GM12878 (cell line): Measurements from ENCODE around the gene FAM241A. TPM values are rescaled to one million over a fixed set of nuclear protein-coding genes. Genes with fewer than 3 reads are reported as not detected.

ENCODE experiments used
- ATAC-seq: fragments of 200-7000 bp; cut with Tn5 transposase; 3 replicates; pipeline ENCODE4 v1.9.1; 2020; ENCODE audit warnings: mild to moderate bottlenecking, moderate library complexity
- BruUV-seq: library from RNA; stranded (reverse); fragments of 400-500 nt; replicated peaks from 2 replicates; lab custom pipeline; 2021; lab: Mats Ljungman, UMichigan
- CTCF ChIA-PET: fragments of 300-600 bp; sonication (Branson Sonifier 250); formaldehyde crosslinking; extraction: SDS; loops from one replicate; lab custom pipeline; 2021; ENCODE audit warnings: inconsistent platforms; lab: Yijun Ruan, JAX
- POLR2A ChIA-PET: fragments of 350-600 bp; formaldehyde crosslinking; extraction: SDS; loops from one replicate; lab custom pipeline; 2021; ENCODE audit warnings: inconsistent platforms; lab: Charles Lee
- RAD21 ChIA-PET: fragments of 300-600 bp; sonication (Branson Sonifier 250); formaldehyde crosslinking; loops from one replicate; lab custom pipeline; 2023; ENCODE audit warnings: antibody characterized with exemption; ENCODE audit not compliant: unreplicated experiment; lab: Charles Lee
- SMC1A ChIA-PET: fragments of 300-600 bp; sonication (Branson Sonifier 250); formaldehyde crosslinking; loops from one replicate; lab custom pipeline; 2023; ENCODE audit not compliant: unreplicated experiment, uncharacterized antibody; lab: Charles Lee
- DNase-seq: peaks from one replicate; pipeline ENCODE4 v3.0.0-alpha.2; 2011; ENCODE audit warnings: low read depth, low spot score
- FAIRE-seq: peaks from 3 replicates; lab custom pipeline; 2011; peaks lifted over from hg19 to GRCh38; lab: Jason Lieb, UNC
- H2AFZ ChIP-seq: 2 replicates; pipeline ENCODE4 v1.6.0; 2011; ENCODE audit warnings: low read depth, low read length, control low read depth; ENCODE audit not compliant: control insufficient read depth
- H3K27ac ChIP-seq: 2 replicates; pipeline ENCODE4 v1.5.1; 2011; ENCODE audit warnings: control low read depth; ENCODE audit not compliant: control insufficient read depth, insufficient read depth
- H3K27me3 ChIP-seq, 2 experiments: replicated peaks in 1 of 2; 2 replicates each; pipeline versions ENCODE4 v1.6.0 to v1.6.1; 2011; ENCODE audit warnings: low read length in 1 of 2; ENCODE audit not compliant: control insufficient read depth in 2 of 2, insufficient read depth in 2 of 2
- H3K36me3 ChIP-seq, 2 experiments: 2 replicates each; pipeline ENCODE4 v1.5.1; 2011; ENCODE audit warnings: low read length in 1 of 2; ENCODE audit not compliant: control insufficient read depth in 2 of 2, insufficient read depth in 2 of 2
- H3K4me1 ChIP-seq: 2 replicates; pipeline ENCODE4 v1.6.1; 2011; ENCODE audit warnings: mild to moderate bottlenecking, low read length, moderate library complexity, mixed read lengths; ENCODE audit not compliant: control insufficient read depth, insufficient read depth
- H3K4me2 ChIP-seq: 2 replicates; pipeline ENCODE4 v1.6.0; 2011; ENCODE audit warnings: control low read depth; ENCODE audit not compliant: control insufficient read depth, insufficient read depth
- H3K4me3 ChIP-seq: fragments of 200-600 bp; sonication (generic); 2 replicates; pipeline ENCODE4 v1.5.1; 2016
- H3K79me2 ChIP-seq: 2 replicates; pipeline ENCODE4 v1.6.0; 2011; ENCODE audit warnings: low read length; ENCODE audit not compliant: control insufficient read depth, insufficient read depth
- H3K9ac ChIP-seq: 2 replicates; pipeline ENCODE4 v1.8.0; 2011; ENCODE audit warnings: low read length, control low read depth, mixed read lengths; ENCODE audit not compliant: control insufficient read depth, insufficient read depth
- H3K9me3 ChIP-seq: replicated peaks from 3 replicates; pipeline ENCODE4 v1.5.1; 2011; ENCODE audit warnings: mild to moderate bottlenecking, low read length; ENCODE audit not compliant: control insufficient read depth, insufficient read depth
- H4K20me1 ChIP-seq: 2 replicates; pipeline ENCODE4 v1.6.0; 2011; ENCODE audit not compliant: control insufficient read depth, insufficient read depth
- EP300 ChIP-seq, 2 experiments: fragments of 150-350 bp in 1 of 2; IDR thresholded peaks; 2 replicates each; pipeline ENCODE4 v1.6.1; 2011 to 2012; ENCODE audit warnings: low read depth in 2 of 2, low read length in 2 of 2, borderline replicate concordance in 1 of 2, improper control_type of control experiment in 1 of 2, inconsistent platforms in 1 of 2; ENCODE audit not compliant: control insufficient read depth in 1 of 2
- FOXK2 ChIP-seq: fragments of 450-650 bp; IDR thresholded peaks from 2 replicates; pipeline ENCODE4 v1.6.1; 2017; ENCODE audit warnings: mild to moderate bottlenecking, moderate library complexity
- NFIC ChIP-seq: IDR thresholded peaks from 2 replicates; pipeline ENCODE4 v1.6.1; 2012; ENCODE audit warnings: low read depth, mild to moderate bottlenecking, inconsistent platforms, low read length, moderate library complexity
- NFYB ChIP-seq: IDR thresholded peaks from 2 replicates; pipeline ENCODE4 v1.6.1; 2011; ENCODE audit warnings: low read depth, mild to moderate bottlenecking, low read length, improper control_type of control experiment, moderate library complexity; ENCODE audit not compliant: insufficient read depth
- NRF1 ChIP-seq: conservative IDR thresholded peaks from 2 replicates; pipeline ENCODE4 v1.6.1; 2011; ENCODE audit warnings: mild to moderate bottlenecking, low read depth, low read length, improper control_type of control experiment
- RB1 ChIP-seq: fragments of 450-650 bp; formaldehyde crosslinking; IDR thresholded peaks from 2 replicates; pipeline ENCODE4 v1.6.1; 2017; ENCODE audit warnings: mild to moderate bottlenecking, borderline replicate concordance
- TARDBP ChIP-seq: IDR thresholded peaks from 2 replicates; pipeline ENCODE4 v1.6.1; 2016; ENCODE audit warnings: borderline replicate concordance
- WGBS: methylation state at CpG from one replicate; pipeline ENCODE4 v1.1.6; 2016; ENCODE audit warnings: low lambda C conversion rate; ENCODE audit not compliant: insufficient replicate concordance, insufficient coverage; ENCODE audit errors: missing lambda C conversion rate; 5-methylcytosine and 5-hydroxymethylcytosine counted together
- in situ Hi-C: fragments of 300-500 bp; cut with MboI; formaldehyde crosslinking; loops from 9 replicates; pipeline ENCODE4 v1.14.3; 2018; ENCODE audit warnings: mixed read lengths
- intact Hi-C: fragments of 100-400 bp; cut with micrococcal nuclease; formaldehyde crosslinking; loops from one replicate; pipeline ENCODE4 v1.14.2; 2022; ENCODE audit not compliant: unreplicated experiment
- polyA plus RNA-seq, 11 experiments: library from polyadenylated mRNA; depleted of rRNA in 4 of 11; unstranded in 6 of 11; stranded (reverse) in 5 of 11; fragments of >200 nt; fragmentation: Nextera tagmentation in 4 of 11; fragmentation: Illumina TruSeq in 1 of 11; extraction: Ambion mirVana in 4 of 11; extraction: Trizol in 1 of 11; gene quantifications; 1 replicate in 1 of 11; 2 replicates in 10 of 11; pipeline versions ENCODE4 v1.2.1 to v1.2.3, GENCODE V29; 2011 to 2016; ENCODE audit warnings: inconsistent platforms in 2 of 11, missing spikeins in 2 of 11, low read depth in 1 of 11
- total RNA-seq, 4 experiments: library from RNA; depleted of rRNA in 3 of 4; stranded (reverse); fragments of >200 nt in 3 of 4; fragmentation: Illumina TruSeq in 1 of 4; extraction: Trizol in 1 of 4; gene quantifications; 2 replicates each; pipeline versions ENCODE4 v1.2.1 to v1.2.3, GENCODE V29; 2013 to 2021
- TF ChIP-seq, protein P1 (sequence below): IDR thresholded peaks from 2 replicates; pipeline ENCODE4 v1.6.1; 2011; ENCODE audit warnings: low read depth, low read length, improper control_type of control experiment, borderline replicate concordance
- TF ChIP-seq, protein P2 (sequence below): fragments of 450-650 bp; IDR thresholded peaks from 2 replicates; pipeline ENCODE4 v1.6.1; 2014; ENCODE audit warnings: mild to moderate bottlenecking
- TF ChIP-seq, protein P3 (sequence below): fragments of 450-650 bp; IDR thresholded peaks from 2 replicates; pipeline ENCODE4 v1.6.1; 2016; ENCODE audit warnings: mild to moderate bottlenecking
- TF ChIP-seq, protein P4 (sequence below): fragments of 450-650 bp; IDR thresholded peaks from 2 replicates; pipeline ENCODE4 v1.6.1; 2017; ENCODE audit warnings: low read depth, mild to moderate bottlenecking, moderate library complexity

FAM241A gene
- total and polyA plus RNA-seq, 10 of the 15 experiments (the other 5 are each of a cell fraction or from before 2014, with no cell fraction given) = 0.20 to 7.5 (median 2.4) TPM

DNA sequence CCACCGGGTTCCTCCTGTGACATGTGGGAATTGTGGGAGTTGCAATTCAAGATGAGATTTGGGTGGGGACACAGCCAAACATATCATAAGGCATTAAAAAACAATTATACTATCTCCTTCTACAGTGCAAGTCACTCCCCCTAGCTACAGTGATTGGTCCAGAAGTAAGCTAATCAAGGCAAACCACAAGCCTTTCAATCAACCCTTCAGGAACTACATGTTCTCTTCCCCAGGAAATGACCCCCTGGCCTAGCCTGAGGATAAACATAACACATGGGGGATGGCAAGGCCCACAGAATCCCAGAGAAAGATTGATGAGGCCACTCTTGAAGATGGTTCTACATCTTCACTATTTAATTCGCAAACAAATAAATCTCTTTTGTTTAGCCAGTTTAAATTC lies 25.2 kb upstream of the FAM241A start:
- no peak for FAIRE-seq
- Histone ChIP-seq H3K4me1 (peaks cover 4% of the 10 kb centered on the region; the same call in 1 of the 2 replicates), H3K9me3 (no peaks in the 10 kb centered on the region; the same call in 2 of the 3 replicates), H3K4me3 (no peak overlapping the region), H3K27ac (no peak overlapping the region), H3K36me3 (no peaks in the 10 kb centered on the region), H3K9ac (no peak overlapping the region)
- WGBS = 85% methylated on average over 2 of the region's 2 CpGs
- TF ChIP-seq, protein P1, sequence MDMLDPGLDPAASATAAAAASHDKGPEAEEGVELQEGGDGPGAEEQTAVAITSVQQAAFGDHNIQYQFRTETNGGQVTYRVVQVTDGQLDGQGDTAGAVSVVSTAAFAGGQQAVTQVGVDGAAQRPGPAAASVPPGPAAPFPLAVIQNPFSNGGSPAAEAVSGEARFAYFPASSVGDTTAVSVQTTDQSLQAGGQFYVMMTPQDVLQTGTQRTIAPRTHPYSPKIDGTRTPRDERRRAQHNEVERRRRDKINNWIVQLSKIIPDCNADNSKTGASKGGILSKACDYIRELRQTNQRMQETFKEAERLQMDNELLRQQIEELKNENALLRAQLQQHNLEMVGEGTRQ = no peak
- TF ChIP-seq, protein P2, sequence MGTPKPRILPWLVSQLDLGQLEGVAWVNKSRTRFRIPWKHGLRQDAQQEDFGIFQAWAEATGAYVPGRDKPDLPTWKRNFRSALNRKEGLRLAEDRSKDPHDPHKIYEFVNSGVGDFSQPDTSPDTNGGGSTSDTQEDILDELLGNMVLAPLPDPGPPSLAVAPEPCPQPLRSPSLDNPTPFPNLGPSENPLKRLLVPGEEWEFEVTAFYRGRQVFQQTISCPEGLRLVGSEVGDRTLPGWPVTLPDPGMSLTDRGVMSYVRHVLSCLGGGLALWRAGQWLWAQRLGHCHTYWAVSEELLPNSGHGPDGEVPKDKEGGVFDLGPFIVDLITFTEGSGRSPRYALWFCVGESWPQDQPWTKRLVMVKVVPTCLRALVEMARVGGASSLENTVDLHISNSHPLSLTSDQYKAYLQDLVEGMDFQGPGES = no peak
- TF ChIP-seq TARDBP (no peak), RB1 (no peak), EP300 (IDR thresholded peaks at IDR 0.05; ENCODE audit: borderline replicate concordance in 1 of 2, control insufficient read depth in 1 of 2, low read depth in 2 of 2, low read length in 2 of 2) (no peak), NFYB (0 out of 2 replicates have a peak, but pooled peaks have one; percentile 19), FOXK2 (no peak), NFIC (no peak), NRF1 (no peak)
- TF ChIP-seq, protein P3, sequence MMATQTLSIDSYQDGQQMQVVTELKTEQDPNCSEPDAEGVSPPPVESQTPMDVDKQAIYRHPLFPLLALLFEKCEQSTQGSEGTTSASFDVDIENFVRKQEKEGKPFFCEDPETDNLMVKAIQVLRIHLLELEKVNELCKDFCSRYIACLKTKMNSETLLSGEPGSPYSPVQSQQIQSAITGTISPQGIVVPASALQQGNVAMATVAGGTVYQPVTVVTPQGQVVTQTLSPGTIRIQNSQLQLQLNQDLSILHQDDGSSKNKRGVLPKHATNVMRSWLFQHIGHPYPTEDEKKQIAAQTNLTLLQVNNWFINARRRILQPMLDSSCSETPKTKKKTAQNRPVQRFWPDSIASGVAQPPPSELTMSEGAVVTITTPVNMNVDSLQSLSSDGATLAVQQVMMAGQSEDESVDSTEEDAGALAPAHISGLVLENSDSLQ = 0 out of 2 replicates have a peak, but pooled peaks have one; percentile 27
- TF ChIP-seq, protein P4, sequence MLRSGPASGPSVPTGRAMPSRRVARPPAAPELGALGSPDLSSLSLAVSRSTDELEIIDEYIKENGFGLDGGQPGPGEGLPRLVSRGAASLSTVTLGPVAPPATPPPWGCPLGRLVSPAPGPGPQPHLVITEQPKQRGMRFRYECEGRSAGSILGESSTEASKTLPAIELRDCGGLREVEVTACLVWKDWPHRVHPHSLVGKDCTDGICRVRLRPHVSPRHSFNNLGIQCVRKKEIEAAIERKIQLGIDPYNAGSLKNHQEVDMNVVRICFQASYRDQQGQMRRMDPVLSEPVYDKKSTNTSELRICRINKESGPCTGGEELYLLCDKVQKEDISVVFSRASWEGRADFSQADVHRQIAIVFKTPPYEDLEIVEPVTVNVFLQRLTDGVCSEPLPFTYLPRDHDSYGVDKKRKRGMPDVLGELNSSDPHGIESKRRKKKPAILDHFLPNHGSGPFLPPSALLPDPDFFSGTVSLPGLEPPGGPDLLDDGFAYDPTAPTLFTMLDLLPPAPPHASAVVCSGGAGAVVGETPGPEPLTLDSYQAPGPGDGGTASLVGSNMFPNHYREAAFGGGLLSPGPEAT = no peak
- TF ChIP-seq, all 136 proteins: peak for 2
- intact Hi-C loops = no loop called here
- no peak overlapping the region for H3K4me2 ChIP-seq
- SMC1A ChIA-PET = interaction anchor here (1.2 kb wide), 1 partner anchor 14 kb away, joined by 3 read pairs; no protein-coding TSS in a partner anchor
- no peaks in the 10 kb centered on the region for H3K79me2 ChIP-seq
- in situ Hi-C loops = no loop called here
- no peaks in the 10 kb centered on the region for H4K20me1 ChIP-seq
- no peak overlapping the region for H2AFZ ChIP-seq
- no peaks in the 10 kb centered on the region; a peak in 1 of 4 replicates for H3K27me3 ChIP-seq
- ATAC-seq (no peak), DNase-seq (no peak)
- POLR2A ChIA-PET = no interaction called here
- RAD21 ChIA-PET = no interaction called here
- CTCF ChIA-PET = interaction anchor here (1.0 to 3.3 kb wide), 5 partner anchors 11 to 117 kb away, joined by 3 to 19 read pairs (median 3); no protein-coding TSS in a partner anchor
- BruUV-seq = no TSS peak
